HG03432 (cell line): ENCODE data around the gene TSPAN11.
"Not testable (repeated sequence)": the region's sequence is repeated elsewhere in the genome, so short reads cannot be mapped to it uniquely, and the experiment has no call there.

Source experiments
- ATAC-seq: cut with Tn5 transposase; IDR thresholded peaks from one replicate; pipeline ENCODE4 v1.9.1; 2021; ENCODE audit warnings: mild to moderate bottlenecking, moderate library complexity; ENCODE audit not compliant: unreplicated experiment

TSPAN11 gene

DNA sequence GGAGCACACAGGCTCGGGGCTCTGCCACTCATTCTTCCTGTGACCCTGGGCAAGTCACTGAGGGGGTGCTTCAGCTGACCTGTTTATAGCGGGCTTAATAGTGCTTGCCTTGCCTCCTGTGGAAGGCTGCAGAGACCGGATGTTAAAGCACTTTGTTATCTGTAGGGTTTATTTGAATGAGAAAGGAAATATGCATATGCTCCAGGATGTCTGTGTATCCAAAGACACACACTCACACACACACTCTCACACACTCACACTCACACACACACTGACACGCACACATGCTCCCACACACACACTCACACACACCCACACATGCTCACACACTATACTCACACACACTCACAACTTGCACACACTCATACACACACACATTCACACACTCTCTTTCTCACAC is 91.0 kb downstream of the TSPAN11 start:
- no peak for ATAC-seq

DNA sequence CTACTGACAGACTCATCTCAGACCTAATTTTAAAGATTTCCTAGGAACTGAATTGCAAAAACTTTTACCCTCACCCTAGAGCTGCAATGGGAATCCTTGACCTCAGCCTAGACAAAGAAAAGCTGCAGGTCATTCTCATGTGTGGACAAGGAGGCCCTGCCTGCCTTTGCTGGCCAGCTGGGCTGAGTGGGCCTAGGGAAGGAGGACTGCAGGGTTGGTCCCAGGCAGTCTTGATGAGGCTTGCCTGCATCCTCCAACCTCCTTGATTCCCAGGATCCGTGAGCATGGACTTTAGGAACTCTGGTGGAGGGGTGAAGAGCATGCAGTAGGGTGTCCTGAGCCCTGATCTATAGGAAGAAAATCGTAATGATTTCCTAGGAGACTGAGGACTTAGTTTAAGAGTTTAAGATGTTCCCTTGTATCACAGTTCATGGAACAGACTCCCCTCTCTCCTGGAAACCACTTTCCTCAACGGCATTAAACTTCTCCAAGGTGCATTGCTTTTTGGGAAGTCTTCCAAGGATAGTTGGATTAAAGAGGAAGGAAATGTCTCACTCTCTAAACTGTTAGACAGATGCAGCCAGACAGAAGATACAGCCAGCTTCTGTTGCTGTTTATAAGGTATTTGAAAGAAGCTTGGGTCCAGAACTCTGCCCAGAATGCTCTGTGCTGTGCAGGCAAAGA is 91.7 kb downstream of the TSPAN11 start:
- ATAC-seq = no peak

DNA sequence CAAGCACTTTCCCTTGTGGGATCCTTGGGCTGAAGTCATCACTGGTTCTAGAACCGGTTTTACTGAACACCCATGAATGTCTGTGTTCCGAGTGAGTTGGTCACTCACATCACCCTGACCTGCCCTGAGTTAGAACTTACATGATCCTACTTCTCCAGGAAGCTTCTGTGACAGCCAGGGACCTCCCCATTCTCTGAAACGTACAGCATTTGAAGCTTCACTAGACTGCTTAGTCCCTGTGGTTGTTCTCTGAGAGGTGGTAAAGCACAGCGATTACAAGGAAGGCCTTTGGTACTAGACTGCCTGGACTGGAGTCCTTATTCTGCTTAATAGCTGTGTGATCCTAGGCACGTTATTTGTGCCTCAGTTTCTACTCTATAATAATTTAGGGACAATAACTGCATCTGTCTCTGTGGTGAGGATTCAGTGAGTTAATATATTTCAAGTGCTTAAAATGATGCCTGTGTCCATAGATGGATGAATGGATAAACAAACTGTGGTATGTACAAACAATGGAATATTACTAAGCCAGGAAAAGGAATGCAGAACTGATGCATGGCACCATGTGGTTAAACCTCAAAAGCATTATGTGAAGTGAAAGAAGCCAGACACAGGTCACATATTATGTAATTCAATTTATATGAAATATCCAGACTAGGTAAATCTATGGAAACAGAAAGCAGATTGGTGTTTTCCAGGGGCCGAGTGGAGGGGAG is 92.4 kb downstream of the TSPAN11 start:
- no peak for ATAC-seq

DNA sequence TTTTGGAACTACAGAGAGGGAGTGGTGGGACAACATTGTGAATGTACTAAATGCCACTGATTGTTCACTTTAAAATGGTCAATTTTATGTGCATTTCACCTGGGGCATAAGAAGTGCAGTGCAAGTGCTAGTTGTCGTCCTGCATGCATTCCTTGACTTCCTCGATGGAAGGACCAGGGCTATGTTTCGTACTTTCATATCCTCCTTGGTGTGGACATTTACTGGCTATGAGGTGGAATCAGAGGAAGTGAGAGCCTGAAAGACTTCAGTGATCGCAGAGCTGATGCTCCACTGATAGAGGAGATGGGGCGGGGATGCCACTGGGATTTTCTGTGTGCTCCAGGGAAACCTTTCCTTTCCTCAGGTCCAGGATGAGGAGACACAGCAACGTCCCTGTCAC is 93.0 kb downstream of the TSPAN11 start:
- no peak for ATAC-seq

DNA sequence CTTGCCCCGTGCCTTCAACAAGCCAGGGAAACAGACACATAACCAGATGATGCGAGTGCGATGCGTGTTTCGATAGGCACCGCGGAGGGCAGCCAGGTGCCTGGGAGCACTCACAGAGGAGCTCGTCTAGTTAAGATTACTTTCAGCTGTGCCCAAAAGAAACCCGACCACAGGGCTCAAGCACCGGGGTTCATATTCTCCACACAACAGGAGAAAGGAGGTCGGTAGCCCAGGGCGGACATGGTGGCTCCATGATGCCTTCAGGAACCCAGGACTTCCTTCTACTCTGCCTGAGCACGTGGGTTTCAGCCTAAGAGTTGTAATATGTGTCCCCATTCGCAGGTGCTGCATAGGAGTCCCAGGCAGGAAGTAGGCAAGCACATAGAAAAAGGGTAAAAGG is 93.4 kb downstream of the TSPAN11 start:
- no peak for ATAC-seq

DNA sequence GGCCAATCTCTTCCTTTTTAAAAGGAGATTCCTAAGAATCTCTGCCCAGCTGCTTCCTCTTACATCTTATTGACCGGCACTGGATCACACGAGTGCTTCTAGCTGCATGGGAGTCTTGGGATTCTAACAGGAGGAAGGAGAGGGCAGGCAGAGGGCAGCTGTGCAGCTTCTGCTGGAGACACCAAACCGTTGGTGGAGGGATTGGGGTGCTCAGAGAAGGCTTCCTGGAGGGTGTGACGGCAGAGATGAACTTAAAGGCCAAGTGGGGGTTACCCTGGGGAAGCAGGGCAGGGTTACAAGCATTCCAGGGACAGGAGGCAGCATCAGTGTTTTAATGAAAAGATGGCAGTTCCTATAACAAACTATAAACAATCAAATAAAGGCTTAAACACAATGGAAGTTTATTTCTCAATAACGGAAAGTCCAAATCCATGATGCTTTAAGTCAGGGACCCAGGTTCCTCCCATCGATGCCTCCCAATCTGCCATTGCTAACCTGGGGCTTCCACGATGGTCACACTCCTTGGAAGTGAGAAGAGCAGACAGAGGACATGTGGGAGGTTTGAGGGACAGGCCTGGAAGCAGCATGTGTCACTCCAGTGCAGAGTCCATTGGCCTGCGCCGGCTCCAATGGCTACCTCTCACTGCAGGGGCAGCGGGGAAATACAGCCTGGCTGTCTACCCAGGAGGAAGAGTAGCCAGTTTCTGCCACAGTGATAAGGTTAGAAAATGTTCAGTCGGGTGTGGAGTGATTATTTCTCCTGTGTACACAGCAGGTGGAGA is 94.0 kb downstream of the TSPAN11 start:
- no peak for ATAC-seq

DNA sequence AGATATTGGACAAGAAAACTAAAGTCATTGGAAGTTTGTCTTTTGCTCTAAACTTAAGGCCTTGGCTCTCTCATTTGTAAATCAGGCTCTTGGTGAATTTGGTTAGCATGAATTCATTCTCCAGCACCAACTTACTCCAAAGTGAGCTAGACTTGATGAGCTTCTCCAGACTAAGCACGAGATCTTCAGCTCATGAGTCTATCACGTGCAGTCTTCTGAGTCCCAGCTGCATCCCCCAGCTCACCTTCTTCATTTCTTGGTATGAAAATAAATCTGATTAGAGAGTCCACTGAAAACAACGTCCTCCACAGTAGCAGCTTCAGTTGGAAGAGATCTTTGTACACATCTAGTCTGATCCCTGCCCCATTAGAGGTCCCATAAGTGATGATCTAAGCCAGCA is 94.6 kb downstream of the TSPAN11 start:
- no peak for ATAC-seq

DNA sequence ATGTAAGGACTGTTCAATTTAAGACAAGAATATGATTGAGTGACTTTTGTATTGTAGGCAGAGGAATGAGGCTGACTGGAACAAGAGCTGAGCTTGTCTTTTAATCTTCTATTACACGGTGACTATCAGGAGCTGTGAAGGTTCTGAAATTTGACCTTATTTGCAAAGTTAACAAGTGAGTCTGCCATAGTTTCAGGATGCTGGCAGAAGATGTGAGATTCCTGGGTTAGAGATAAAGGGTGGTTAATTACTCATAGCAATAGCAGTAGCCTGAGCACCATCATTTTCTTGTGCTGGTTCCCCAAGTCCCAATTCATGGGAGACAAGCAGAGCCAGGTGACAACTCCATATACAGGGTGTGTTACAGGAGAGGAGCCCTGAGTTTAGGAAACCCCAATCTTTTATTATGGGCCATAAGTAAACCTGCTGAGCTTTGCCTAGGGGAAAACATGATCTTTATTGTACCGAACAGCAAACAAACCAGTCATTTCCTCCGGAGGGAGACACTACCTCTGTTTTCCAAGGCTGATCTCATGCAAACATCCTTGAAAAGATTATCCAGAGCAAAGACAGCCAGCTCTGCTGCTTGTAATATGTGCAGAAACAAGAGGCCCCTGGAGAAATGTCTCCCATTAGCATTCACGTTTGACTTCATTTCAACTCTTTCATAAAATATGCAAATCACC is 95.4 kb downstream of the TSPAN11 start:
- no peak for ATAC-seq

DNA sequence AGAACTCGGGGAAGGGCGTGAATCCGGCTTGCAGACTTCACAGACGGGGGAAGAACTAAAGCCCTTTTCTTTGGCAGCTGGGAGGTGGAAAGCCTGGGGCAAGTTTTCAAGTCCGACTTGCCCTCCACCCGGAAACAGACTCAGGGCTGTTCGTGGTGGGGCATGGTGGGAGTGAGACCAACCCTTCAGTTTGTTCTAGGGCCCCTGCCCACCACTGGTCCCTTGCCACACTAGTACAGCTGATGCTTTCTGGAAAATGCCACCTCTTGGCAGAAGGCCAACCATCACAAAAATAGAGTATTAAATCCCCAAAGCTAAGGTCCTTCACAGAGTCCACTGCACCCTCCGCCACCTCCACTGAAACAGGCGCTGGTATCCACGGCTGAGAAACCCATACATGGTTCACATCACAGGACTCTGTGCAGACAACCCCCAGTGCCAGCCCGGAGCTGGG is 96.8 kb downstream of the TSPAN11 start:
- ATAC-seq = no peak

DNA sequence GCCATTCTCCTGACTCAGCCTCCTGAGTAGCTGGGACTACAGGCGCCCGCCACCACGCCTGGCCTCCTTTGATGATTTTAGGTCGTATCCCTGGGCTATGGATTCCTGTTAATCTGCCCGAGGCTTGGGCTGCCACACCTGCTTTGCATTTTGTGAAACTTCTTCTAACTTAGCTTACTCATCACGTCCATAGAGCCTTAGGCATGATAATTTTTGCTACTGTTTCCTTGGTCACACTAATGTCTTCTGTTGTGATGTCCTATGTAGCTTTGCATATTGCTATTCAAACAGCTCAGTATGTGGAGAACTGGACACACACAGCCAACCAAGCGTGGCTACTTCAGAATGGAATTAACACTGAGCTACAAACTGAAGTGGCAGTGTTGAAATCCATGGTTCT is 99.7 kb downstream of the TSPAN11 start:
- ATAC-seq = no peak

DNA sequence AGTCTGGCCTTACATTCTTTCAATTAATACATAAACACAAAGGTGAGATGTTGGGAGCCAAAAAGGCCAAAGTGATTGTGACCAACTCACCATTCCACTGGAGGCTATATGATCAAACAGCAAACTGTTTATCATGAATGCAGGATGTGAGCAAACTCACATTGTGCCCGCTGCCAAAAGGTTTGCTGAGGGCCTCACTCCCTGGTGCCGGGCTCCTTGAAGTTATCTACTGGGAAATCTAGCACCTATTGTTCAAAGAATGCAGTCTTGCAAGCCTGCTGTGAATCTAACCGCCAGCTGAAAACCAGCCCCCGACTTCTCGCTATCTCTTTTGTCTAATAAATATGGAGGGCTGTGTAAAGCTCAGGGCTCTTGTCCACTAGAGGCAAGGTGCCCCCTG is 100.5 kb downstream of the TSPAN11 start:
- not testable (repeated sequence) for ATAC-seq

DNA sequence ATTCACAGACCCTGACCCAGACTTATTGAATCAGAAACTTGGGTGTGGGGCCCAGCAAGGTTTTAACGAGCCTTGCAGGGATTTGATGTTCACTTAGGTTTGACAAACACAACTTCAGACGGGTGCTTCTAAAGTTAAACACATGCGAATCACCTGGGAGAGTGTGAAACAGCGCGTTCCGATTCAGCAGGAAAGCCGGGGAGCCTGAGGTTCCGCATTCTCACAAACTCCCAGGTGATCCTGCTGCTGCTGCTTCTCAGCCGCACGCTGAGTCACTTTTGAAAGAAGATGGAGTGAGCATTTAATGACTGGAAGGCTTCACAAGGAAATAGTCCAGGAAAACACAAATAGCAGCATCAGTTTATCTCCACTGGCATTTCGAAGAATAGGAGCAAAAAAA is 102.9 kb downstream of the TSPAN11 start:
- no peak for ATAC-seq

DNA sequence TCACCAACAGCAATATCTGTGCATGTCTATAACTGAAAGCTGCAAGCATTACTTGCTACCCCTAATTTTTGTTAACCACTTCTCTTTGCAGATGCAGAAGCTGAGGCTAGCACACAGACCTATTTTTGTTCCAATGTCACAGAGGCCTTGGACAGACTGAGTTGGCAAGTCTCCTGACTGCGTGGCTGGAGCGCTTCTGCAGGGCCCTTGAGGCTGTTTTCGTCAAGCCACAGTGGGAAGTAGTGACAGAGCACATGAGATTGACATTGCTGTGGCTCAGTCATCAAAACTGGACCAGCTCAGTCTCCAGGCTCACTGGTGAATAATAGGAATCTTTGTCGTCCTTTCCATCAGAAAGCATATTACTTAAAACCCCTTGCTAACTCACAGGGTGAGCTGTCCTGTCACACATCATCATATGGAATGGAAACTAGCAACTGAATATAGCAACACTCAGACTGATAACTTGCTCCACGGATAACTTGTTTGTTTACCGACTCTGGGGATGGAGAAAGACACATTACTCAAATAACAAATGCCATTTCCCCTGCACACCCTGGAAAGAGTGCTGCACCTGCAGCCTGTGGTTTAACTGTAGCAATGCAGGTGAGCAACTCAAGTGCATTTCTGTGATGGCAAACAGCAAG is 103.5 kb downstream of the TSPAN11 start:
- no peak for ATAC-seq

DNA sequence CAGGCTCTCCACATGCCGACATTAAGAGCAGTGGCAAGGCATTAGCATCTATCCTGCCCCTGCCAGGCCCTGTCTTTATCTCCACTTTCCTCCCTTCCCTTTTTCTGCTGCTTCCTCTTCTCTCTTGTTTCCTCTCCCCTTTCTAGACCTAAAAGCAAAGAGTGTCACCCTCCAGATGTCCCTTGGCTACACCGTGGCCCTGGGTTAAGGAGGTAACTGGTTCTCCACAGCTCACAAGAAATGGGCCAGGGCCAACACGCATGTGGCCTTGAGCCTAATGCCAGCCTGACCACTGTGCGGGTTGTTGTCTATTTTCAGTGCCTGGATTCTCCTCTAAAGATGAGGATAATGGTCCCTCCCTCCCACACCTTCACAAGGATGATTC is 105.4 kb downstream of the TSPAN11 start:
- no peak for ATAC-seq

DNA sequence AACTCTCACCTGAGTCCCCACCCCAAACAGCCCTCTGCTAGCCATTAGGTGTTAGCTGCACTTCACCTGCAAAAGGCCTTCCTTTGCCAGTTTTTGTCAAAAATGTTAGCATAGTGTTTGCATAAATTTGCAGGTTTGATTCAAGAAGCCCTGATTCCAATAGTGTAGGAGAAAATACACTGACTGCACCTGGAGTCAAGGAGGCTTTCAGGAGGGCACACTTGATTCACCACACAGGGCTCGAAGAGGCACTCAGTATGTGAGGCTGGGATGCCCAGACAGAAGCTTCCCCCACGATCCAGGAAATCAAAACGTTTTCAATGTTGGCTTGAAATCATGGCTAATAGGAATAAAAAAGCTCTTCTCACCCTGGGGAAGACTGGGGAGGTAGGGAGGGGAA is 106.6 kb downstream of the TSPAN11 start:
- no peak for ATAC-seq

DNA sequence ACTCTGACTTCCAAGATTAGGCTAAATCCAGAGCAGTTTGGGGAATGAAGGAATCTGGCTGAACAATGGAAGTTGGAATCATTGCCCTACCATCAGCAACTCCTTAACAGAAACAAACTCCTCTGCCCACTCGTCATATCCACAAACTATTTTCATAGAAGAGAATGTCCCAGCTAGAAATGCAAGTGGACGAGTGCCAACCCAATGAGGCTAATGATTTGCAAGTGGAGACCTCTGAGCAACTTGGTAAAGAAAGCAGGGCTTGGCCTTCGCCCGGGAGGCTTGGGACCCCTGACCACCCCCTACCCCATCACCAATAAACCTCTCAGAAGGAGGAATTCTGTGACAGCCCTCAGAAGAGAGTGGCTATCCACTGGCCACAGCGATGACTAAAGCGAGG is 107.1 kb downstream of the TSPAN11 start:
- no peak for ATAC-seq

DNA sequence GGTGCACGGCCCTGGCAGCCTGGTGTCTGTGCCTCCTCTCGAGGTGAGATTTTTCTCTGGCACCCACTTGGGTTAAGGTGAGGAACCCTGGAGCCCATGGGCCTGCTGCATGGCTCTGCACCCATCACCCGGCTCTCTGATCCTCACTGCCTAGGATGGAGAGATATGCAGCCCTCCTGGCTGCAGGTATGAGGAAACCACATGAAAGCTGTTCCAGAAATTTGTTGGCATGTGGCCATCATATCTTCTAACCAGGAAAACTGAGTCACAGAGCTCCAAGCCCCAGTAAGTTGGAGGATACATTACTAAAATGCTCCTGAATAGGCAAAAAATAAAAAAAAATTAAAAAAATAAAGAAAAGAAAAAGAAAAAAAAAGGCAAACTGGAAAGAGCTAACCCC is 107.8 kb downstream of the TSPAN11 start:
- ATAC-seq = no peak

DNA sequence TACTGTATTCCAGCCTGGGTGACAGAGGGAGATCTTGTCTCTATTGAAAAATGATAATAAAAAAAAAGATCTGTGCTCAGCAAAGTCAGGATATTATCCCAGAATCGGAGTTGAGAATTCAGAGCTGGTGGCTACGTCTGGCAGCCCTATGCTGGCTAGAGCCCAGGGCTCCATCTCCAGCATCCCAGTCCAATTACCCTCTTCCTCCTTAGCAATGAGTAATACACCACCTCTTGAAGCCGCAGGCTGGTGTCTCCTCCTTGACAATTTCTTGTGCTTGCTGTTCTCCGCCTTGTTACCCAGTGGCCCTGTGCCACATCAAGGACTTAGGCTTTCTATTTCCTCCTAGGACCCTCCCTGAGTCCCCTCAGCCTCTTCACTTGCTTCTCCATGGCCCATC is 108.7 kb downstream of the TSPAN11 start:
- ATAC-seq = no peak

DNA sequence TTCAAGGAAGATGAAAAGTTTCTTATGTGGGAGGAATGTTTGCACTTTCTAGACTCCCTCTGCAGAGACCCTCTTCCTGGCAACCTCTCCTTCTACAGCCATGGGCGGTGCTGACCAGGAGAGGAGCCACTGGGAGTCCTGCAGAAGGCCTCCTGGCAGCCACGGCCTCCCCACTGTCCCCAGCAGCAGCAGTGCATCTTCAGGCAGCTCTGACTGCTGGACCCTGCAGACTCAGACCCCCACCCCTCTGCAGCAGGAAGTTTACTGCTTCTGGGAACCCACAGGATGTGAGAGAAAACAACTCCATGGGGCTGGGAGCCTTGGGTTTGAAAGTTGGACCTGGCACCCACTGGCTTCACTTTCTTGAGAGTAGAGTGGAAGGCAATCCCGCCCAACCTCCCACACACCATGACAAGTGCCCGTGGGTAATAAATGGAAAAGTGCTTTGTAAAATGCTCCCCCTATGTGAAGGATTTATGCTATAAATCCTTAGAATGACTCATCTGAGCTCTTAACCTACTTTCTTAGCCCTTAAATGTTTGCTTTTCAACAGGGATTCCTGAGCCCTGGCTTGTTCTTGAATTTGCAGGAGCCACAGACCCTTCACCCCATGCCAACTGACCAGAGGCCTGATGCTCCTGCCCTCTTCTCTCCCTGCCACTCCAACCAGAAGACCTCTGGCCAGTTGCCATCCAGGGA is 109.6 kb downstream of the TSPAN11 start:
- no peak for ATAC-seq

DNA sequence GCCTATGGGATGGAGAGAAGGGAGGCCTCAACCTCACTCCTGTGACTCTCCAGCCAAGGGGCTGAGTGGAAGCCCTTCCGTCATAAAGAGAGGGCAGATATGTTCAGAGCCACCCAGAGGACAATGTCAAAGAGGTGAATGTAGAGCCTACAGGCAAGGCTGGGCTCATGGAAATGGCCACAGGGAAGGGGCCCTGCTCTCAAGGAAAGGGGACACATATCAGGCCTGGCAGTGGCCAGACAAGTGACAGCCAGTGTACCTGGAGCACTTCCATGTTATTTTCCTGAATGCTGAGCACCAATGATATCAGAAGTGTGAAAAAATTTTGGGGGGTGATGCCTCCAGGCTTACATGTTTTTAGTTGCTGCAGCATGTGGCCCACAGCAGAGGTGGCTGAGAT is 110.5 kb downstream of the TSPAN11 start:
- ATAC-seq = no peak
